ENCODE measurements around the gene PLEKHM2.
"Not testable (repeated sequence)": the region's sequence is repeated elsewhere in the genome, so short reads cannot be mapped to it uniquely, and the experiment has no call there.

GRCh38 chr1:15652130-15652529, 32.0 kb upstream of the PLEKHM2 start:
- TF ChIP-seq ZNF274 (IDR thresholded peaks at IDR 0.05; ENCODE audit: low read depth, low read length); YY1 (IDR thresholded peaks at IDR 0.05; ENCODE audit: insufficient read depth, insufficient read length): not testable (repeated sequence)
